Activated CD8-positive, alpha-beta memory T cell treated with anti-CD3 and anti-CD28 coated beads for 48 hours (primary cell): ENCODE measurements around the gene EAF2.

ENCODE experiments used
- DNase-seq, 3 experiments: peaks; one replicate each; pipeline ENCODE4 v3.0.0-alpha.2; 2020; ENCODE audit warnings: low read depth in 2 of 3, low spot score in 2 of 3

EAF2 gene

DNA sequence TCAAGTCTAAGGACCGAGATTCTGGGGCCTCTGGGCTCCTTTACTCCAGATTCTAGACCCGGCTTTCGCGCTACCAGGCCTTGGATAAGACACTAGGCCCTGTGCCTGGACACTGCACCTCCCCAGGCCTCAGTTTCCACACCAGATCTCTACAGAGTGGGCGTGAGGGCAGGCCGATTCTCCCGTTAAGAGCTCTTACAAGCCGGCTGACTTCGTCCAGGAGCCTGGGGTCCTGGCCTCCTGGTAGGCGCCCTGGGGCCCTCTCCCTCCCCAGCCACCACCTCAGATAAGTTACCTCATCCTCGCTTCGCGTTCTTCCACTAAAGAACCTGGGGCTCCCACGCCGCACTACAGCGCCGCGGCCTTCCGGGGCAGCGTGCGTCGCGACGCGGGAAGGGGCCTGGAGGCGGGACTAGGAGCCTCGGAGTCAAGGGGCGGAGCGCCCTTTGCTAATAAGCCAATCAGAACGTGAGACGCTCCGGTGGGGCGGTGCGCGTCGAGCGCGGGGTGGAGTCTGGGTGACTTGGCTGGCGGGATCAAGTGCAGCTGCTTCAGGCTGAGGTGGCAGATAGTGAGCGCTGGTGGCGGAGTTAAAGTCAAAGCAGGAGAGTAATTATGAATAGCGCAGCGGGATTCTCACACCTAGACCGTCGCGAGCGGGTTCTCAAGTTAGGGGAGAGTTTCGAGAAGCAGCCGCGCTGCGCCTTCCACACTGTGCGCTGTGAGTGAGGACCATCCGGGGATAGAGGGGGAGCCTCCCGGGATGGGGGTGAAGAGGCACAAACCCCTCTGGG lies at the start of gene EAF2, which contains the start of gene IQCB1:
EAF2 (plus strand) TSS at position 539 of the 794 bp plus-strand sequence; CDS start at position 616, 77 bp downstream.
IQCB1 (minus strand) TSS at position 390 of the 794 bp plus-strand sequence. CDS start 6,100 bp downstream, outside the sequence.
- DNase-seq = peak; percentile 79 to 89 (median 88)

GRCh38 chr3:121786485-121786884 lies 48.5 kb upstream of the EAF2 start:
- DNase-seq = no peak

DNA sequence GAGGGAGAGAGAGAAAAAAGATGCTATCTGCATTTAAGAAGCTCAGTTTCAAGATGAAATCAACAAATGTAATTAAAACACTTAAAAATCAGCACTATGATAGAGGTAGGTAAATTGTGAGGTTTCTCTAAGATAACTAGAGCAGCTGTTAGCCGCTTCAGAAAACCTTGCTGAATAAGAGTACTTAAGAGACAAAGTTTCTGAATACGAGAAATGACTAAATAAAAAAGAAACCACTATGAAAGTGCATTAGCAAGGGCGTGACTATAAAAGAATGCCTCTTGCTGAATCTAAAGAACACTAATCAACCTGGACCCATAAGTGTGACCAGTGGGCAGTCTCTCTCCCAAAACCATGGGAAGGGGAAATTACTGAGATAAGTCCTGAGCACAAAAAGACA lies 41.9 kb upstream of the EAF2 start:
- DNase-seq = no peak

DNA sequence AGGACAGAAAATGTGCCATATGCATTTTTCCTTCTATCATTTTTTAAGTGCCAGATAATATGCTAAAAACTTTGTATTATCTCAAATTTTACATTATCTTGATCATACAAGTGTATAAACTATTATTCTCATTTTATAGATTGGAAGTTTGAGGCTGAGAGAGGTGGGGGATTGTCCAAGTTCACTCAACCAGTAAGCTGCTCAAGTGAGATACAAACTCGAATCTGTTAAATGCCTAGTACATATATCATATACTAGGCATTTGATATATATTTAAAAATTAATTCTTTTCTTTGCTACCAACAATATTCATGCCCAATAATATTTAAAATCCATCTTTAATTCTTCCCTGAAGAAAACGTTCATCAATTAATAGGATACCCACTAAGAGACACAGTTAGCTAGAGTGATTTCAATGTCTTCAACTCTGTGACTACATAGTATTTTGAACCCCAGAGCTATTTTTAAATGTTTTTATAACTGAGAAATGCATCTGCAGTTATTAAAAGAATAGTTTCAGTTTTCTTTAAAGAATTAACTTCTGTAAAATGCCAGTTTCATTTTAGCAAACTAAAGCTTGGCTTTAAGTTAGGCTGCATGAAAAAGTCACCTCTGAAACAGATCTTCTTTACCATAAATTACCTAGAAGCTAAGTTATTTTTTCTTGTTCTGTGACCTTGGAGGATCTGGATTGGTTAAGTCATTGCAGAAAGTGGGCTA lies 40.6 kb upstream of the EAF2 start:
- no peak for DNase-seq

- DNase-seq = no peak
These were observed 38.0 kb upstream of the EAF2 start for GRCh38 chr3:121796970-121797369.

DNA sequence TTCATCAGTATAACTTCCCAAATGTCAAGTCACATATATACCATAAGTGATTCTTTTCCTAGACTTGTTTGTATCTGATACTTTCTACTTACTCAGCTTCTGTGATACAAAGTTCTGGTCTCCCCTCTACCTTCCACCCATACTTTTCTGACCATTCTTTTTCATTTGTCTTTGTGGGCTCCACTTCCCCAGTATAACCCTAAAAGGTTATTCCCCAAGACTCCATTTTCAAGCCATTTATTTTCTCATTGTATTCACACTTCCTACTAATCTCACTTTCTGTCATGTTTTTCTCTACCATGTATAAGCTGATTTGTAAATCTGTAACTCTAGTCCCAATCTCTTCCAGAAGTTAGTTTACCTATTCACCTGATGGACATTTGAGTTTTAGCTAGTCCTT lies 34.1 kb upstream of the EAF2 start:
- no peak for DNase-seq

DNA sequence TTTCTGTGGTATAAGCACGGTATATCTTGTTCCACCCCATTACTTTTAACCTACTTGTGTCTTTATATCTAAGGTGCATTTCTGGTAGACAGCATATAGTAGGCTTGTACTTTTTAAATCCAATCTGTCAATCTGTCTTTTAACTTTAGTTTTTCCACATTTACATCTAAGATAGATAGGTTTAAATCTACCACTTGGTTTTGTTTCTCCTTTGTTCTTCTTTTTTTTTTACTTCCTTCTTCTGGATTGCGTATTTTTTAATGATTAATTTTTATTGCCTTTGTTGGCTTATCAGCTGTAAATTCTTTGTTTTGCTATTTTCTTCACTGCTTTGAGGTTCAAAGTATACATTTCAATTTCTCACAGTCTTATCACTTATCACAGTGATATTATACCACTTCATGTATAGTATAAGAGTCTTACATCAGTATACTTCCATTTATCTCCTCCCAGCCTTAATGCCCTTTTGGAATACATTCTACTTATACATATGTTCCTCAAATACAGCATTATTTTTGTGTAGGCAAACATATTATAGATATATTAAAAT lies 31.2 kb upstream of the EAF2 start:
- no peak for DNase-seq

DNA sequence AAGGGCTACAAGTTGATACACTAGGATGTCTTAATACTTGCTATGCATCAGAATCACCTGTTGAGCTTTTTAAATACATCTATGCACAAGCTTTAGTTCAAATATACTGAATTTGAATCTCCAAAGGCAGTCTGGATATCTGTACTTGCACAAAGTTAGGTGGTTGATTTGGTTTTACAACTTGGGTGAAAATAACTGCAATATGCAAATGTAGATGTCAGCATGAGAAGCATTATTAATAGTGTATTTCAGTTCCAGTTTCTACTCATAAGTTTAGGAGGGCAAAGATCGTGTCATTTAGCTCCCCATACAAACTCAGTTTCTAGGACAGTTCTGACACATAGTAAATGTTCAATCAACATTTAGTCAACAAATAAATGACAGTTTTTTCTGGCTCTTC lies 25.8 kb upstream of the EAF2 start:
- DNase-seq = no peak

GRCh38 chr3:121817753-121818152 lies 17.3 kb upstream of the EAF2 start:
- DNase-seq = no peak

DNA sequence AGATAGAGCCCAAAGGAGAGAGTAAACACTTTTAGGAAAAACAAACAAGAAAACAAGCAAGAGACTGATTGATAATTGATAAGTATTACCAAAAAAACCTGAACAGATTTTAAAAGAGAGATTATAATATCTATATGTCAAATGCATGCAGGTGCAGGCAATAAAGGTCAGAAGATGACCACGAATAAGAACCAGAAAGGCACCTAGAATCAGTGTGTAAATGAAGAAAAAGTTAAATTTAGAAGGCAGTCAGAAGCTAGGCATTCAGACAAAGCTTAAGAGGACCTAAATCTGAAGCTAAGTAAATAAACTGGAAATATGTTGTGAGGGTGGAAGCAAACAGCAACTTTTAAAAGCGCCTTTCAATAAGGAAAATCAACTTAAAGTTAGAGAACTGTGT lies 16.4 kb upstream of the EAF2 start:
- no peak for DNase-seq

DNA sequence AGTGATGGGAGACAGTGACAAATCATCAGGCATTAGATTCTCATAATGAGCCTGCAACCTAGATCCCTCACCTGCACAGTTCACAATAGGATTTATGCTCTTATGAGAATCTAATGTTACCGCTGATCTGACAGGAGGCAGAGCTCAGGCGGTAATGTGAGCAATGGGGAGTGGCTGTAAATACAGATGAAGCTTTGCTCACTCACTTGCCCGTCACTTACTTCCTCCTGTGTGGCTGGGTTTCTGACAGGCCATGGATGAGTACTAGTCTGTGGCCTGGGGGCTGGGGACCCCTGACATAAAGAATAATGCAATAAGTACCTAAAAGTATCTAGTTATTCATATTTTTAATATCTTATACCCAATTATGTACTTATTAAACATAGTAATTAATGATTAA lies 15.8 kb upstream of the EAF2 start:
- no peak for DNase-seq

GRCh38 chr3:121821421-121822199 lies 13.4 kb upstream of the EAF2 start:
- no peak for DNase-seq

GRCh38 chr3:121822973-121823372 lies 12.0 kb upstream of the EAF2 start:
- no peak for DNase-seq

DNA sequence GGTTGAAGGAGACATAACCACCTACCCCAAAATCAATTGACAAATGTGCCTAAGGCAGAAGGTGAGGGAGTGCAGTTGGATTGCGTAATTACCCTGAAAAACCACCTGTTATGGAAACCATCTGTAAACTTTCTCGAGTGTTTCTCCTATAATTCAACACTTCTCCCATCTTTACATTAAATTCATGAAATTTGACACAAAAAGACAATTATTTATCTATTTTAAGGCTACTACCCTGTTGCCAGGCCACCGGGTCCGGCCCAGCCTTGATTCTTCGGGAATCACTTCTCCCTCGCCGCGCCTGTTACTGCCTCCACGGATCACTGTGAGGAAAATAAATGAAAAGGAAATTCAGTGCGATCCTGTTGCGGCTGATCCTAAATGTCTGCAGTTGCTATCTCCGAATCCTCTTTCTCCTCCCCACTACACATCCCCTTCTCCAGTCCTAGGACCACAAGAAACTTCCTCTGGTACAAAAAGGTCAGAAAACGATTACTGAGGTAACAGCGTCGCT lies 795 bp upstream of the EAF2 start:
- DNase-seq = no peak

- DNase-seq = no peak
These were observed 424 bp downstream of the EAF2 start for GRCh38 chr3:121835465-121835801.

DNA sequence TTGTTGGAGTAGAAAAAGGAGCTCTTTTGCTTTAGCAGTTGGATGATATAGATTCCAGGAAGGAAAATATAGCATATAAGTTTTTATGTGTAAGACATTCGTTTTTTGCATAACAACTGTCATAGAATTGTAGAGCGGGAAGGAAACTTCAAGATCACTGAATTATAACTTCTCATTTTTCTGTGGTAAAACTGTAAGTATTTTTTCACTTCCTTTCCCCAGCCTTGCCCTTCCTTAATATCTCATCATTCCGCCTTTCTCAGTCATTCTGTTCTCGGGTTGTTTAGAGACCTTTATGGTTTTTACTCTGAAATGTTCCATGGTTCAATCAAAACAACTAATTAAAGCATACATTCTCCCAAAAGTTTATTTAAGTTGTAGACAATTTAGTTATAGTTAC lies 1.1 kb downstream of the EAF2 start:
- DNase-seq = no peak

DNA sequence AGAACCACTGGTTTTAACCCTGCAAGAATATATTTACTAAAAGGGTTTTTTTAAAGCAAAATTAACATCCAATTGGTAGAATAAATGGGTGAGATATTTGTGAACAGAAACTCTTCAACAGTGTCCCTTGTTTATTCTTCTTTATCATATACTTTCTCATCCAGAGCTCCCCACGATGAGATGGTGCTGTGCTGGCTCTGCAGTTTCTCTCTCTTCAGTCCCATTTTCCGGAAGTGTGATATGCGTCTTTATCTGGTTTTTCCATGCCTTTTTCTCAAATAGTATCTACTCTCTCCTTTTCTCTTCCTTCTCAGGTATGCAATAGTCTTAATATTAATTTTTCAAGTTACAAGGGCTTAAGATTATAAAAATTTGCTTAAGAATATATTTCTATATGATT lies 1.5 kb downstream of the EAF2 start:
- no peak for DNase-seq

DNA sequence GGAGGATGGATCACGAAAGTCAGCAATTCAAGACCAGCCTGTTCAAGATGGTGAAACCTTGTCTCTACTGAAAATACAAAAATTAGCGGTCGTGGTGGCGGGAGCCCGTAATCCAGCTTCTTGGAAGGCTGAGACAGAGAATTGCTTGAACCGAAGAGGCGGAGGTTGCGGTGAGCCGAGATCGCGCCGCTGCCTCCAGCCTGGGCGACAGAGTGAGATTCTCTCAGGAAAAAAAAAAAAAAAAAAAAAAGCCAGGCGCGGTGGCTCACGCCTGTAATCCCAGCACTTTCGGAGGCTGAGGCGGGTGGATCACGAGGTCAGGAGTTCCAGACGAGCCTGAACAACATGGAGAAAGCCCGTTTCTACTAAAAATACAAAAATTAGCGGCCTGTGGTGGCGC lies 5.0 kb downstream of the EAF2 start:
- no peak for DNase-seq

DNA sequence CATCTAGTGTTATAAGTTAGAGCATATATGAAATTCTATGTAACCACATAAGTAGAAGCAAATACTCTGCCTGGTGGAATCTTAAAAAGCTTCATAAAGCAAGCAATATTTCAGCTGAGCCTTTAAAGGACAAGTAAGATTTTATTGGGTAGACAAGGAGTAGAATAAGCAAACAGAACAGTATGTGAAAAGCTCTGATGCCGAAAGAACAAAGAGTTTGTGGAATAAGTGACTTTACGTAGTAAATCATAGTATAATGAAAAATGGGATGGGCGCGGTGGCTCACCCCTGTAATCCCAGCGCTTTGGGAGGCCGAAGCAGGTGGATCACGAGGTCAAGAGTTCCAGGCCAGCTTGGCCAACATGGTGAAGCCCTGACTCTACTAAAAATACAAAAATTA lies 9.9 kb downstream of the EAF2 start:
- no peak for DNase-seq

DNA sequence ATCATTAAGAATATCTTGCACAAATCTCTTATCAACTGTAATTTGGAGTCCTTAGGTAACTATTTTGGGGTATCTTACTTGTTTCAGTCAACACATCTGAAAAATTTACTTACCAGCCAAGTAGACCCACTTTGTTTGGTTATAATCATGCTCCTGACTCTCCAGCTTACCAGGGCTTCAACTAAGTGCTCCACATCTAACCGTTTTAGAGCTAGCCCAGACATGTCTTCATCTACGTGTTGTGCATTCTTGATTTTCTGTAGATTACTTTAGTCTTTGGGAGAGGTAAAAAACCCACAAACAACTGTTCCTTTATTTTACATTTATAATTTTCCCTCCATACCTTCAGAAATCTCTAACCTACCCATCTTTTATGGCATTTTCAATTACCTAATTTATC lies 17.2 kb downstream of the EAF2 start:
- no peak for DNase-seq

GRCh38 chr3:121855555-121855954 lies 20.5 kb downstream of the EAF2 start:
- DNase-seq = no peak
